ENCODE measurements around the gene CBY1. TPM values are rescaled to one million over a fixed set of nuclear protein-coding genes. Genes with fewer than 3 reads are reported as not detected.

Gene CBY1
- total and polyA plus RNA-seq, 10 donors: 20.2 to 37.2 (median 25.1) TPM

GRCh38 chr22:38681582-38682335, 25.3 kb downstream of the CBY1 start, which contains the start of gene TOMM22:
Gene TOMM22 (plus strand): TSS chr22:38681957. CDS start chr22:38681979, 22 bp downstream.
- H3K27me3 ChIP-seq (replicated peaks in 1 of 7): no peaks in the 10 kb centered on the region
- intact Hi-C loops (cut with DNase I; ENCODE audit: low total_unique reads): no loop called here

GRCh38 chr22:38684895-38685294, 28.5 kb downstream of the CBY1 start:
- Histone ChIP-seq H3K36me3 (peaks cover 0 to 73% (median 63%) of the 10 kb centered on the region in 6 donors), H3K4me1 (peaks cover 6 to 31% (median 16%) of the 10 kb centered on the region in 6 donors), H3K27me3 (replicated peaks in 1 of 7) (no peaks in the 10 kb centered on the region), H3K4me3 (no peak overlapping the region), H3K9me3 (no peaks in the 10 kb centered on the region), H3K27ac (no peak overlapping the region)
- DNase-seq: no peak
- 91 to 96% (median 94%) methylated on average over 9 of the region's 9 CpGs for WGBS, 5 donors
- TF ChIP-seq POLR2A (IDR thresholded peaks at IDR 0.05): no peak
- peak in 1 of 3 donors; percentile 13 for TF ChIP-seq POLR2AphosphoS5 (IDR thresholded peaks at IDR 0.05)
- intact Hi-C loops (cut with DNase I; ENCODE audit: low total_unique reads): no loop called here

More at GRCh38 chr22:38681582-38682335, 25.3 kb downstream of the CBY1 start, which contains the start of gene TOMM22:
- Histone ChIP-seq H3K9me3 (no peaks in the 10 kb centered on the region), H3K4me1 (peaks cover 6 to 25% (median 16%) of the 10 kb centered on the region in 6 donors), H3K36me3 (peaks cover 0 to 41% (median 38%) of the 10 kb centered on the region in 6 donors), H3K27ac (peak within 1 kb of the TSS; percentile 49 to 85 (median 82)), H3K4me3 (peak within 1 kb of the TSS; percentile 87 to 100 (median 96))
- DNase-seq: peak; percentile 98
- TF ChIP-seq POLR2AphosphoS5 (IDR thresholded peaks at IDR 0.05) (peak; percentile 92 to 96 (median 95)), POLR2A (IDR thresholded peaks at IDR 0.05) (no peak)
- TF ChIP-seq, protein P1, sequence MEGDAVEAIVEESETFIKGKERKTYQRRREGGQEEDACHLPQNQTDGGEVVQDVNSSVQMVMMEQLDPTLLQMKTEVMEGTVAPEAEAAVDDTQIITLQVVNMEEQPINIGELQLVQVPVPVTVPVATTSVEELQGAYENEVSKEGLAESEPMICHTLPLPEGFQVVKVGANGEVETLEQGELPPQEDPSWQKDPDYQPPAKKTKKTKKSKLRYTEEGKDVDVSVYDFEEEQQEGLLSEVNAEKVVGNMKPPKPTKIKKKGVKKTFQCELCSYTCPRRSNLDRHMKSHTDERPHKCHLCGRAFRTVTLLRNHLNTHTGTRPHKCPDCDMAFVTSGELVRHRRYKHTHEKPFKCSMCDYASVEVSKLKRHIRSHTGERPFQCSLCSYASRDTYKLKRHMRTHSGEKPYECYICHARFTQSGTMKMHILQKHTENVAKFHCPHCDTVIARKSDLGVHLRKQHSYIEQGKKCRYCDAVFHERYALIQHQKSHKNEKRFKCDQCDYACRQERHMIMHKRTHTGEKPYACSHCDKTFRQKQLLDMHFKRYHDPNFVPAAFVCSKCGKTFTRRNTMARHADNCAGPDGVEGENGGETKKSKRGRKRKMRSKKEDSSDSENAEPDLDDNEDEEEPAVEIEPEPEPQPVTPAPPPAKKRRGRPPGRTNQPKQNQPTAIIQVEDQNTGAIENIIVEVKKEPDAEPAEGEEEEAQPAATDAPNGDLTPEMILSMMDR (IDR thresholded peaks at IDR 0.05 in 8 of 11, conservative IDR thresholded peaks at IDR 0.05 in 3 of 11): peak in 8 of 11 experiments; percentile 40 to 75 (median 54)
- 0 to 1% (median 0%) methylated on average over 32 to 60 of the region's 60 CpGs for WGBS, 5 donors

DNA sequence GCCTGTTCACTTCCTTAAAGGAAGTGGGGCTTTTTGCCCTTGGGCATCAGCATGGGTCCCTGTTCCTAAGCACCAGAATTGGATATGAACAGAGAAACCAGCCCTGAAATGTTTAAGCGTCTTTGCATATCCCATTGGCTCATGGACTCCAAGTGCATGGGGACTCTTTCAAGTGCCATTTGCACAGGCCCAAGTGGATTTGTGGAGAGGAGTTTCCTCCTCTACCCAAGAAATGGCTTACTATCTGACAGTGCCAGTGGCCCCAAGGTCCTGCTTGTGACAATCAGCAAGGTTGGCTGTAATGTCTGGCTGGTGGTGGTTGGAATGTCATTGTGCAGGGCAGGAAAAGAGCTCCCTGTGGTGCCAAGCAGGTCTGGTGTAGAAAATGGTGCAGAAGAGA, 29.3 kb downstream of the CBY1 start:
- H3K36me3 ChIP-seq: peaks cover 0 to 81% (median 65%) of the 10 kb centered on the region in 6 donors
- no peaks in the 10 kb centered on the region for H3K9me3 ChIP-seq
- H3K27ac ChIP-seq: no peak overlapping the region
- WGBS, 5 donors: 90 to 100% (median 92%) methylated on average over 1 of the region's 1 CpG
- no peak for DNase-seq
- TF ChIP-seq, protein P1 (IDR thresholded peaks at IDR 0.05 in 8 of 11, conservative IDR thresholded peaks at IDR 0.05 in 3 of 11): no peak
- TF ChIP-seq POLR2A (IDR thresholded peaks at IDR 0.05): no peak
- TF ChIP-seq POLR2AphosphoS5 (IDR thresholded peaks at IDR 0.05): no peak
- H3K4me3 ChIP-seq: no peak overlapping the region
- intact Hi-C loops (cut with DNase I; ENCODE audit: low total_unique reads): no loop called here
- no peaks in the 10 kb centered on the region for H3K27me3 ChIP-seq (replicated peaks in 1 of 7)
- peaks cover 6 to 31% (median 16%) of the 10 kb centered on the region in 6 donors for H3K4me1 ChIP-seq

DNA sequence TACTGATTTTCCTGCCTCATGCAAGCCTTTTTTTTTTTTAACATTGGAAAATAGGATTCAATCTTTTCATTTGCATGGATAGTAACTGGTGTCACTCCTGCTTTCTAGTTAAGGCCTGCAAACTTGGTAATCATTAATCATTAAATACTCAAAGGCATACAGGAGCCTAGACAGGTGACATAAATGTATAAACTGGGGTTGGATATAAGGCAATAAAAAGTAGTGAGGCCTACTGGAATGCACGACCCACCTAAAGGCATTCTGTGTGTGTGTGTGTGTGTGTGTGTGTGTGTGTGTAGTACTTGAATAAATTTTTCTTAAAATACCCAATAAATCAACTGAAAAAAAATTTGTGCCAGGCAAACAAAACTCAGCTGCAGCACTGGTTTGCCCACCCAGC, 33.2 kb downstream of the CBY1 start:
- Histone ChIP-seq H3K27me3 (replicated peaks in 1 of 7) (no peaks in the 10 kb centered on the region), H3K27ac (no peak overlapping the region), H3K4me1 (peaks cover 0 to 17% (median 7%) of the 10 kb centered on the region in 6 donors), H3K4me3 (no peak overlapping the region), H3K9me3 (no peaks in the 10 kb centered on the region), H3K36me3 (peaks cover 0 to 98% (median 54%) of the 10 kb centered on the region in 6 donors)
- DNase-seq: no peak
- TF ChIP-seq POLR2AphosphoS5 (IDR thresholded peaks at IDR 0.05) (no peak), POLR2A (IDR thresholded peaks at IDR 0.05) (no peak)
- TF ChIP-seq, protein P1 (IDR thresholded peaks at IDR 0.05 in 8 of 11, conservative IDR thresholded peaks at IDR 0.05 in 3 of 11): no peak
- 75 to 93% (median 86%) methylated on average over 1 of the region's 1 CpG for WGBS, 5 donors
- intact Hi-C loops (cut with DNase I; ENCODE audit: low total_unique reads): no loop called here
